ENCODE measurements around the gene DBH.

- no peak for TF ChIP-seq USF1 (IDR thresholded peaks at IDR 0.05)
- TF ChIP-seq EGR1 (IDR thresholded peaks at IDR 0.05), result no peak
- TF ChIP-seq ZBTB7A (IDR thresholded peaks at IDR 0.05; ENCODE audit: low read depth), result no peak
- no peak for TF ChIP-seq TEAD4 (IDR thresholded peaks at IDR 0.05)
- TF ChIP-seq EP300 (IDR thresholded peaks at IDR 0.05; ENCODE audit: borderline replicate concordance), result no peak
These were observed at the start of gene DBH for GRCh38 chr9:133635533-133636531.

Measured in Ishikawa (cell line).